HG02642 (cell line): ENCODE data around the gene STRN3.
"Not testable (repeated sequence)": the region's sequence is repeated elsewhere in the genome, so short reads cannot be mapped to it uniquely, and the experiment has no call there.

ENCODE experiments used
- ATAC-seq: cut with Tn5 transposase; IDR thresholded peaks from one replicate; pipeline ENCODE4 v1.9.1; 2021; ENCODE audit warnings: mild to moderate bottlenecking; ENCODE audit not compliant: unreplicated experiment, poor library complexity

Gene STRN3

GRCh38 chr14:30974628-30975027 is 51.6 kb downstream of the STRN3 start:
- ATAC-seq, result no peak

- ATAC-seq, result no peak
Measured at GRCh38 chr14:30972882-30973582, 53.1 kb downstream of the STRN3 start.

- not testable (repeated sequence) for ATAC-seq
Measured at GRCh38 chr14:30972036-30972732, 54.0 kb downstream of the STRN3 start.

- no peak for ATAC-seq
Measured at GRCh38 chr14:30971586-30971985, 54.6 kb downstream of the STRN3 start.

- ATAC-seq, result peak; percentile 64
Measured at GRCh38 chr14:30969796-30970195, 56.4 kb downstream of the STRN3 start.

- ATAC-seq, result not testable (repeated sequence)
Measured at GRCh38 chr14:30967364-30968098, 58.6 kb downstream of the STRN3 start.

GRCh38 chr14:30966415-30967363 is 59.5 kb downstream of the STRN3 start:
- ATAC-seq, result no peak

- ATAC-seq, result not testable (repeated sequence)
Measured at GRCh38 chr14:30965861-30966260, 60.3 kb downstream of the STRN3 start.

- not testable (repeated sequence) for ATAC-seq
Measured at GRCh38 chr14:30962537-30962936, 63.6 kb downstream of the STRN3 start.

- ATAC-seq, result no peak
Measured at GRCh38 chr14:30961330-30961729, 64.8 kb downstream of the STRN3 start.

GRCh38 chr14:30960216-30960615 is 66.0 kb downstream of the STRN3 start:
- ATAC-seq, result no peak

GRCh38 chr14:30958555-30959407 is 67.4 kb downstream of the STRN3 start:
- ATAC-seq, result no peak

GRCh38 chr14:30957813-30958370 is 68.3 kb downstream of the STRN3 start:
- no peak for ATAC-seq

- no peak for ATAC-seq
Measured at GRCh38 chr14:30949651-30950050, 76.5 kb downstream of the STRN3 start.

GRCh38 chr14:30943694-30944093 is 82.5 kb downstream of the STRN3 start:
- ATAC-seq, result no peak

- ATAC-seq, result no peak
Measured at GRCh38 chr14:30940886-30941285, 85.3 kb downstream of the STRN3 start.

- no peak for ATAC-seq
Measured at GRCh38 chr14:30938617-30939016, 87.6 kb downstream of the STRN3 start.

GRCh38 chr14:30935445-30935844 is 90.7 kb downstream of the STRN3 start:
- ATAC-seq, result no peak

- not testable (repeated sequence) for ATAC-seq
Measured at GRCh38 chr14:30933937-30934336, 92.2 kb downstream of the STRN3 start.
